NCI-H2029 treated with DMSO at 0.1 percent for 48 hours (cell line): Measurements from ENCODE around the gene PRPF6.

Experiments
- DNase-seq: peaks from one replicate; lab custom pipeline; 2025; lab: John Stamatoyannopoulos, UW

Gene PRPF6

GRCh38 chr20:63945921-63946920, 34.7 kb upstream of the PRPF6 start:
- DNase-seq: no peak

- no peak for DNase-seq
Measured at GRCh38 chr20:63946986-63947637, 33.8 kb upstream of the PRPF6 start.

- DNase-seq: no peak
Measured at GRCh38 chr20:63947638-63948456, 33.1 kb upstream of the PRPF6 start.

GRCh38 chr20:63950701-63951397, 30.1 kb upstream of the PRPF6 start:
- no peak for DNase-seq

- DNase-seq: no peak
Measured at GRCh38 chr20:63951398-63952209, 29.3 kb upstream of the PRPF6 start.

GRCh38 chr20:63952210-63952535, 28.8 kb upstream of the PRPF6 start:
- no peak for DNase-seq

- no peak for DNase-seq
Measured at GRCh38 chr20:63952769-63953168, 28.2 kb upstream of the PRPF6 start.

GRCh38 chr20:63953764-63954429, 27.0 kb upstream of the PRPF6 start:
- DNase-seq: no peak

- no peak for DNase-seq
Measured at GRCh38 chr20:63955281-63955826, 25.6 kb upstream of the PRPF6 start.

GRCh38 chr20:63955827-63956663, 24.9 kb upstream of the PRPF6 start, which contains the start of gene UCKL1:
UCKL1 (minus strand) TSS chr20:63956416; CDS start chr20:63956372, 44 bp downstream.
- DNase-seq: no peak

- DNase-seq: peak; percentile 32
Measured at GRCh38 chr20:63956664-63957003, 24.3 kb upstream of the PRPF6 start.

- DNase-seq: no peak
Measured at GRCh38 chr20:63957004-63957689, 23.8 kb upstream of the PRPF6 start.

GRCh38 chr20:63957690-63958441, 23.1 kb upstream of the PRPF6 start:
- peak; percentile 83 for DNase-seq

GRCh38 chr20:63958471-63958870, 22.5 kb upstream of the PRPF6 start:
- no peak for DNase-seq

- no peak for DNase-seq
Measured at GRCh38 chr20:63958964-63959698, 21.8 kb upstream of the PRPF6 start.

- DNase-seq: no peak
Measured at GRCh38 chr20:63959699-63960075, 21.2 kb upstream of the PRPF6 start.
